GM21723 (cell line): ENCODE results near the gene AQP12B.

Experiments used
- ATAC-seq: cut with Tn5 transposase; IDR thresholded peaks from one replicate; pipeline ENCODE4 v1.9.1; 2021; ENCODE audit warnings: mild to moderate bottlenecking, moderate library complexity; ENCODE audit not compliant: unreplicated experiment

AQP12B gene

GRCh38 chr2:240718896-240719490 is 36.3 kb upstream of the AQP12B start:
- no peak for ATAC-seq

- ATAC-seq: no peak
Observed at GRCh38 chr2:240717681-240718581, 35.2 kb upstream of the AQP12B start.

GRCh38 chr2:240717181-240717641 is 34.5 kb upstream of the AQP12B start:
- no peak for ATAC-seq

- no peak for ATAC-seq
Observed at GRCh38 chr2:240716130-240716798, 33.6 kb upstream of the AQP12B start.

GRCh38 chr2:240714747-240715725 is 32.4 kb upstream of the AQP12B start:
- ATAC-seq: no peak

- no peak for ATAC-seq
Observed at GRCh38 chr2:240713928-240714746, 31.5 kb upstream of the AQP12B start.

- ATAC-seq: no peak
Observed at GRCh38 chr2:240713071-240713927, 30.6 kb upstream of the AQP12B start.

- no peak for ATAC-seq
Observed at GRCh38 chr2:240712121-240712520, 29.4 kb upstream of the AQP12B start.

- no peak for ATAC-seq
Observed at GRCh38 chr2:240711701-240712100, 29.0 kb upstream of the AQP12B start.

- ATAC-seq: no peak
Observed at GRCh38 chr2:240711296-240711695, 28.6 kb upstream of the AQP12B start.

- no peak for ATAC-seq
Observed at GRCh38 chr2:240708457-240708856, 25.8 kb upstream of the AQP12B start.

- ATAC-seq: no peak
Observed at GRCh38 chr2:240707821-240708220, 25.1 kb upstream of the AQP12B start.

GRCh38 chr2:240707043-240707756 is 24.5 kb upstream of the AQP12B start:
- ATAC-seq: no peak

GRCh38 chr2:240705204-240705791 is 22.6 kb upstream of the AQP12B start:
- ATAC-seq: no peak

- no peak for ATAC-seq
Observed at GRCh38 chr2:240704651-240705050, 22.0 kb upstream of the AQP12B start.

GRCh38 chr2:240703417-240704341 is 21.0 kb upstream of the AQP12B start:
- ATAC-seq: no peak

- ATAC-seq: no peak
Observed at GRCh38 chr2:240702640-240703011, 19.9 kb upstream of the AQP12B start.
